ENCODE measurements around the gene NIT1.

- TF ChIP-seq POLR2A (IDR thresholded peaks at IDR 0.05) (no peak), CTCF (IDR thresholded peaks at IDR 0.05) (no peak), EP300 (IDR thresholded peaks at IDR 0.05) (no peak)
These were observed 22.7 kb upstream of the NIT1 start for GRCh38 chr1:161095230-161095629.

Data from gastroesophageal sphincter (tissue), 3 donors.